ENCODE data around the gene STAG3. TPM values are rescaled to one million over a fixed set of nuclear protein-coding genes. Genes with fewer than 3 reads are reported as not detected.
"Not testable (repeated sequence)": the region's sequence is repeated elsewhere in the genome, so short reads cannot be mapped to it uniquely, and the experiment has no call there.

The STAG3 gene
- total RNA-seq, 1 donor from 2014 or later = 0.57 TPM

DNA sequence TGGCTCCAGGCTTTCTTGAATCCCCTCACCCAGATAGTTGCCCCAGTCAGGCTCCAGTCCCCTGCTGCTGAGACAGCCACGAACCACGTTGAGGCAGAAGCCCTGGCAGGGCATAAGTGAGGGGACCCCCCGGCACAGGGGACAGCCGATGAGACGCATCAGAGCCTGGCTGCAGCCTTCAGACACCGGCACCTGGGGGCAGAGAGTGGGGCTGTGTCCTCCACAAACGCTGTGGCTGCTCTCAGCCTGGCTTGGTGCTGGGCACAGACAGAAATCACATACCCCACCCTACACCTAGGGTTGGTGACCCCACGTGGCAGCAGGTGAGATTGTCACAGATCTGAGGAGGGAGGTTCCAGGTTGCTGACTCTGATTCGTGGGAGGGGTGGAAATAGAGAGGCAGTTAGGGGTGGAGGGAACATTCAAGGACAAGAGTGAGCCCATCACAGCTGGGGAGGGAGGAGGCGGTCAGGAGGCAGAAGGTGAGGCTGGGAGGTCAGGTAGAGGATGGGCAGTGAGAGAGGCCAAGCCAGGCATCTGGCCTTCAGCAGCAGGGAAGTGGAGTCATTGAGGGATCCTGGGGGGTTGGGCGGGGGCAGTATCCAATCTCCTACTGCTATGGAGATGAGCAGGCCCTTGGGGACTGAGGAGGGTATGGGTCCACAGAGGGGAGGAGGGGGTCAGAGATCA lies 3.8 kb upstream of the STAG3 start:
- peak; percentile 79 for DNase-seq (ENCODE audit: low spot score)
- H3K9me3 Mint-ChIP-seq (ENCODE audit: low read depth) = no peaks in the 10 kb centered on the region
- TF ChIP-seq CTCF (IDR thresholded peaks at IDR 0.05) = no peak
- peaks cover 17% of the 10 kb centered on the region for H3K4me1 Mint-ChIP-seq (ENCODE audit: low read depth)
- H3K36me3 Mint-ChIP-seq (ENCODE audit: low read depth) = peaks cover 6% of the 10 kb centered on the region
- no peak overlapping the region for H3K4me3 Mint-ChIP-seq (ENCODE audit: unreplicated experiment)
- no peak overlapping the region for H3K27ac Mint-ChIP-seq (ENCODE audit: unreplicated experiment)
- H3K27me3 Mint-ChIP-seq (ENCODE audit: low read depth) = peaks cover 5% of the 10 kb centered on the region

- TF ChIP-seq CTCF (IDR thresholded peaks at IDR 0.05) = no peak
- Mint-ChIP-seq H3K36me3 (ENCODE audit: low read depth) (peaks cover 6% of the 10 kb centered on the region), H3K27ac (ENCODE audit: unreplicated experiment) (no peak overlapping the region), H3K27me3 (ENCODE audit: low read depth) (peaks cover 5% of the 10 kb centered on the region), H3K9me3 (ENCODE audit: low read depth) (no peaks in the 10 kb centered on the region), H3K4me3 (ENCODE audit: unreplicated experiment) (no peak overlapping the region), H3K4me1 (ENCODE audit: low read depth) (peaks cover 16% of the 10 kb centered on the region)
- peak; percentile 36 for DNase-seq (ENCODE audit: low spot score)
Measured at GRCh38 chr7:100174582-100174981, 3.1 kb upstream of the STAG3 start.

DNA sequence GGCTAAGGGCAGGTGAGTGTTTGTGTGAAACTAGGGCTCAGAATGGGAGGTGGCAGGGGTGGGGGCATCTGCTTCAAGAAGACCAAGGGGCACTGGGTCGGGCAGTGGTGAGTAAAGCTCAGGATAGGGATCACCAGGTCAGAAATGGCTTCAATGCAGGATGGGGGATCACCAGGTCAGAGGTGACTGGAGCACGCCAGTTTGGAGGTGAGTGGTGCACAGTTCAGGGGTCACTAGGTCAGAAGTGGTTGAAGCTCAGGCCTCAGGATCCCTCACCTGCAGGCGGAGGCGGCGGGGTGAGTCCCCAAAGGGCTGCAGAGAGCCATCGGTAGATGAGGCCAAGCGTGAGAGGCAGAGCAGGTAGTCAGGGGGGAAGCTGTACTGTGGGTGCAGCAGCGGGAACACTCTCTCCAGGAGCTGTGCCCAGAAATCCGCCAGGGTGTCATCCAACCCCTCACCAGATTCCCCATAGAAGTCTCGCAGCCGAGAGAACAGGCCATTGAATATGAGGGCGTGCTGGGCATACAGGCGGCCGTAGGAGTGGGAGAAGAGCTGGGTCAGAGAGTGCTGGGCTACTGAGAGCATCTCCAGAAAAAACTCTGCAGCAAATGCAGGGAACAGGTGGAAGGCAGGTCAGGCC lies 2.3 kb upstream of the STAG3 start:
- no peaks in the 10 kb centered on the region for H3K9me3 Mint-ChIP-seq (ENCODE audit: low read depth)
- DNase-seq (ENCODE audit: low spot score) = peak; percentile 55
- no peak overlapping the region for H3K4me3 Mint-ChIP-seq (ENCODE audit: unreplicated experiment)
- H3K27ac Mint-ChIP-seq (ENCODE audit: unreplicated experiment) = no peak overlapping the region
- H3K36me3 Mint-ChIP-seq (ENCODE audit: low read depth) = peaks cover 6% of the 10 kb centered on the region
- no peak for TF ChIP-seq CTCF (IDR thresholded peaks at IDR 0.05)
- H3K27me3 Mint-ChIP-seq (ENCODE audit: low read depth) = peaks cover 7% of the 10 kb centered on the region
- peaks cover 16% of the 10 kb centered on the region for H3K4me1 Mint-ChIP-seq (ENCODE audit: low read depth)

GRCh38 chr7:100176096-100177044 lies 1.3 kb upstream of the STAG3 start:
- Mint-ChIP-seq H3K27ac (ENCODE audit: unreplicated experiment) (no peak overlapping the region), H3K4me1 (ENCODE audit: low read depth) (peaks cover 13% of the 10 kb centered on the region), H3K4me3 (ENCODE audit: unreplicated experiment) (peak overlapping the region; percentile 85), H3K27me3 (ENCODE audit: low read depth) (peaks cover 13% of the 10 kb centered on the region), H3K36me3 (ENCODE audit: low read depth) (peaks cover 6% of the 10 kb centered on the region), H3K9me3 (ENCODE audit: low read depth) (no peaks in the 10 kb centered on the region)
- no peak for TF ChIP-seq CTCF (IDR thresholded peaks at IDR 0.05)
- DNase-seq (ENCODE audit: low spot score) = peak; percentile 78

GRCh38 chr7:100180084-100180483 lies 2.4 kb downstream of the STAG3 start:
- not testable (repeated sequence) for H3K27ac Mint-ChIP-seq (ENCODE audit: unreplicated experiment); H3K9me3 Mint-ChIP-seq (ENCODE audit: low read depth); DNase-seq (ENCODE audit: low spot score); H3K4me3 Mint-ChIP-seq (ENCODE audit: unreplicated experiment); H3K36me3 Mint-ChIP-seq (ENCODE audit: low read depth)
- Mint-ChIP-seq H3K4me1 (ENCODE audit: low read depth) (peaks cover 10% of the 10 kb centered on the region), H3K27me3 (ENCODE audit: low read depth) (peaks cover 21% of the 10 kb centered on the region)

GRCh38 chr7:100182616-100183015 lies 4.9 kb downstream of the STAG3 start:
- not testable (repeated sequence) for H3K9me3 Mint-ChIP-seq (ENCODE audit: low read depth); H3K27ac Mint-ChIP-seq (ENCODE audit: unreplicated experiment); H3K4me1 Mint-ChIP-seq (ENCODE audit: low read depth); H3K4me3 Mint-ChIP-seq (ENCODE audit: unreplicated experiment); H3K36me3 Mint-ChIP-seq (ENCODE audit: low read depth); DNase-seq (ENCODE audit: low spot score)
- H3K27me3 Mint-ChIP-seq (ENCODE audit: low read depth) = peaks cover 21% of the 10 kb centered on the region

DNA sequence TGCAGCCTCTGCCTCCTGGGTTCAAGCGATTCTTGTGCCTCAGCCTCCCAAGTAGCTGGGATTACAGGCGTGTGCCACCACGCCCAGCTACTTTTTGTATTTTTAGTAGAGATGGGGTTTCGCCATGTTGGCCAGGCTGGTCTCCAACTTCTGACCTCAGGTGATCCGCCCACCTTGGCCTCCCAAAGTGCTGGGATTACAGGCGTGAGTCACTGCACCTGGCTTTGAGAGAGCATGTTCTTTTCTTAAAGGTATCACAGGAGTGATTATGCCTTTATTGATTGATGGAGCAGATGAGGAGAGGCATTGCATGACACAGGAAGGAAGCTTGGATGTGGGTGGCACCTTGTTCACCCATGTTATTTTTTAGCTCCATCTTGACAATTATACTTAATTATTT lies 5.4 kb downstream of the STAG3 start:
- not testable (repeated sequence) for H3K9me3 Mint-ChIP-seq (ENCODE audit: low read depth); H3K4me1 Mint-ChIP-seq (ENCODE audit: low read depth); H3K4me3 Mint-ChIP-seq (ENCODE audit: unreplicated experiment); DNase-seq (ENCODE audit: low spot score); H3K36me3 Mint-ChIP-seq (ENCODE audit: low read depth); H3K27ac Mint-ChIP-seq (ENCODE audit: unreplicated experiment)
- peaks cover 21% of the 10 kb centered on the region for H3K27me3 Mint-ChIP-seq (ENCODE audit: low read depth)
